ENCODE measurements around the gene NOS1AP. TPM values are rescaled to one million over a fixed set of nuclear protein-coding genes. Genes with fewer than 3 reads are reported as not detected.

NOS1AP gene
- total RNA-seq (2014; rRNA removed; shearing (Covaris generic)): 0.51 and 0.66 TPM in 2 replicates

DNA sequence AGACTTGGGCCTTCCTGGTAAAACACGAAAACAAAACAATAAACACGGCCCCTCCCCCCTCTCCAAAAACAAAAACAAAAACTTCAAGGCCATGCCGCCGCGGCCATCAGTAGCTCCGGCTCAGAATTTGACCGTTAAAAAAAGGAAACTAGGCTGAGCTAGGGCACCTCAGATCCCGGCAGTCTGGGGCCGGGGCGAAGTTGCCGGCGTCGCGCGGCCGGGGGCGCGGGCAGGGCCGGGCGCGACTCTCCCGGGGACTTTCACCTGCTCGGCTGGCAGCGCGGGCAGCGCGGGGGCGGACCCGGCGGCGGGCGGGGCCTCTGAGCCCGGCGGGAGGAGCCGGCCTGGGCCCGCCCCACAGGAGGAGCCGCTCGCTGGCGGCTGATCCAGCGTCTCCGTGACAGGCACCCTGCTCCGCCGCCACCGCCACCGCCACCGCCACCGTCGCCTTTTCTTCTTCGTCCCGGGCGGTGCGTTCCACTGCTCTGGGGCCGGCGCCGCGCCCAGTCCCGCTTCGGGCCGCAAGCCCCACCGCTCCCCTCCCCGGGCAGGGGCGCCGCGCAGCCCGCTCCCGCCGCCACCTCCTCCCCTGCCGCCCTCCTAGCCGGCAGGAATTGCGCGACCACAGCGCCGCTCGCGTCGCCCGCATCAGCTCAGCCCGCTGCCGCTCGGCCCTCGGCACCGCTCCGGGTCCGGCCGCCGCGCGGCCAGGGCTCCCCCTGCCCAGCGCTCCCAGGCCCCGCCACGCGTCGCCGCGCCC lies at the start of gene NOS1AP:
TSS of gene NOS1AP (plus strand) at position 358 of the 760 bp plus-strand sequence. CDS start 487 bp downstream, outside the sequence.
- peak; percentile 59 to 78 for DNase-seq
- no peaks in the 10 kb centered on the region for H3K9me3 ChIP-seq (replicated peaks)
- H3K4me3 ChIP-seq: peak within 1 kb of the TSS; percentile 86
- 0 out of 2 replicates have a peak, but pooled peaks cover 2% of the 10 kb centered on the region for H3K4me1 ChIP-seq
- H3K27ac ChIP-seq: no peak within 1 kb of the TSS
- H3K27me3 ChIP-seq: no peaks in the 10 kb centered on the region
- no peaks in the 10 kb centered on the region for H3K36me3 ChIP-seq

DNA sequence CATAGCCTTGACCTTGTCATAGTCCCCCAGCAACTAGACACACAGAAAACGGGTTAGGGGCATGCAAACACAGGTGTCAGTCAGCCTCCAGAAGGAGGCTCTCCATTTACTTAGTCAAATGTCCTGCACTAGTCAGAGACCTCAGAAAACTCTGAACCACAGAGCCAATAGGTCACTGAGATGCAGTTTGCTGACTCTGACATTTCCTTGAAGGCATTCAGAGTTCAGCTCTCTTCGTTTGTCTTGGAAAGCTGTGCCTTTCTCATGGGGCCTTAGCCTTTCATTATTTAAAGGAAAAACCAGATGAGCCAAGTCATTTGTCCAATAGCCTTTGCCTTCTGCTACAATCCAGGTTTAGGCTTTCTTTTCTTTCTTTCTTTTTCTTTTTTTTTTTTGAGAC lies 49.3 kb upstream of the NOS1AP start:
- H3K27ac ChIP-seq: no peak overlapping the region

DNA sequence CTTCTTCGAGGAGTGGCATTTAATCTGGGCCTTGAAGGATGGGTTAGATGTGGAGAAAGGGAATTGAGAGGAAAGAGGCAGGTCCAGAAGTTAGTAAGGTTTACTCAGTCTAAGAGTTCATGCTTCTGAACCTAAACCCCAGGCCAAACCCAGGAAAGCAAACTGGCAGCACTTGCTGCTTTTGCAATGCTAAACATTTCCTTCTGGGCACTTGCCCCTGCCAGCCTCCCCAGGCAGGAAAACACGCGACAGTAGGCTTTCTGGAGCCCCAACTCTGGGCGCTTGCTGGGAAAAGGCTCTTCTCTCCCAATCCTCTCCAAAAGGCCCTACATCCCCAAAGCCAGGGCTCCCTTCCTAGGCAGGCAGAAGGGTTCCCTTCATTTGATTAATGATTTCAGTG lies 48.4 kb upstream of the NOS1AP start:
- H3K4me1 ChIP-seq: peaks cover 8% of the 10 kb centered on the region; the same call in 1 of the 2 replicates
- peak overlapping the region; percentile 78 for H3K4me3 ChIP-seq

More for the DNA sequence above, 49.3 kb upstream of the NOS1AP start:
- DNase-seq: no peak
- Histone ChIP-seq H3K9me3 (replicated peaks) (no peaks in the 10 kb centered on the region), H3K36me3 (peaks cover 45% of the 10 kb centered on the region), H3K27me3 (no peaks in the 10 kb centered on the region), H3K4me1 (peaks cover 8% of the 10 kb centered on the region; the same call in 1 of the 2 replicates), H3K4me3 (no peak overlapping the region)

DNA sequence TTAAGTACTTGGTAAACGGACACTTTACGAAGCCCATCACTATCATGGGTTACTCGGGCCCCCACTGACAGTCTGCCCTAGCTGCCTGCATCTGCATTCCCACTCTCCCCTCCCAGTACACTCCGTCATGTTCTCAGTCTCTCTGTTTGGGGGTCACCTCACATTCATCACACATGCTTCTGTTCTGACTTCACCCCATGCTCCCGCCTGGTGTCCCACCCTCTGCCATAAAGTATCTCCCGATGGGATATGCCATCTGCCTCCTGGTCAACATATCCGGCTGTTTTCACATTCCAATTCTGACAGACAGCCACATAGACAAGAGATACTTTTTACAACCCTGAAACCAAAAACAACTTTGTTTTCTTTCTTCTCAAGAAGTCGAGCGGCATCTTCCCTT lies 46.9 kb upstream of the NOS1AP start:
- Histone ChIP-seq H3K36me3 (peaks cover 23% of the 10 kb centered on the region), H3K9me3 (replicated peaks) (no peaks in the 10 kb centered on the region), H3K4me3 (peak overlapping the region; percentile 78), H3K4me1 (peaks cover 8% of the 10 kb centered on the region; the same call in 1 of the 2 replicates), H3K27me3 (no peaks in the 10 kb centered on the region), H3K27ac (peak overlapping the region; percentile 75)
- peak; percentile 57 to 60 for DNase-seq

More for the DNA sequence above, 48.4 kb upstream of the NOS1AP start:
- DNase-seq: no peak
- H3K27ac ChIP-seq: peak overlapping the region; percentile 75
- H3K9me3 ChIP-seq (replicated peaks): no peaks in the 10 kb centered on the region
- peaks cover 37% of the 10 kb centered on the region for H3K36me3 ChIP-seq
- H3K27me3 ChIP-seq: no peaks in the 10 kb centered on the region

DNA sequence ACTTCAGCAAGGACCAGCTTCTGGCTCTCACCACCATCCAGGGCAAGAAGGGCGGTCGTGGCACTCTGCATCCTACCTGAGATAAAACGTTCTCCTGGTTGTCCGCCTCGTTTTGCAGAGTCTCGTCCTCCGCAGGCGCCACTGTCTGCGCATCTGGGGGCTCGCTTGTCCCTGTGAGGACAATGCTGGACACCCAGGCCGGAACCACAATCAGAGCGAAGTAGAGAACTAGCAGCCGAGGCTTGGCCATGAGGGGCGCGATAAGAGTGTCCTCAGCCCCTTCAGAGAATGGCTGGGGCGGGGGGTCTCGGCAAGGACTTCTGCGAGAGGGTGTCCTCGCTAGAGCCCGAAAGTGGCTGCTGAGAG lies 46.3 kb upstream of the NOS1AP start:
- Histone ChIP-seq H3K9me3 (replicated peaks) (no peaks in the 10 kb centered on the region), H3K4me3 (peak overlapping the region; percentile 78), H3K36me3 (peaks cover 17% of the 10 kb centered on the region), H3K27me3 (no peaks in the 10 kb centered on the region), H3K4me1 (peaks cover 8% of the 10 kb centered on the region; the same call in 1 of the 2 replicates), H3K27ac (peak overlapping the region; percentile 75)
- DNase-seq: peak in 1 of 2 experiments; percentile 66

DNA sequence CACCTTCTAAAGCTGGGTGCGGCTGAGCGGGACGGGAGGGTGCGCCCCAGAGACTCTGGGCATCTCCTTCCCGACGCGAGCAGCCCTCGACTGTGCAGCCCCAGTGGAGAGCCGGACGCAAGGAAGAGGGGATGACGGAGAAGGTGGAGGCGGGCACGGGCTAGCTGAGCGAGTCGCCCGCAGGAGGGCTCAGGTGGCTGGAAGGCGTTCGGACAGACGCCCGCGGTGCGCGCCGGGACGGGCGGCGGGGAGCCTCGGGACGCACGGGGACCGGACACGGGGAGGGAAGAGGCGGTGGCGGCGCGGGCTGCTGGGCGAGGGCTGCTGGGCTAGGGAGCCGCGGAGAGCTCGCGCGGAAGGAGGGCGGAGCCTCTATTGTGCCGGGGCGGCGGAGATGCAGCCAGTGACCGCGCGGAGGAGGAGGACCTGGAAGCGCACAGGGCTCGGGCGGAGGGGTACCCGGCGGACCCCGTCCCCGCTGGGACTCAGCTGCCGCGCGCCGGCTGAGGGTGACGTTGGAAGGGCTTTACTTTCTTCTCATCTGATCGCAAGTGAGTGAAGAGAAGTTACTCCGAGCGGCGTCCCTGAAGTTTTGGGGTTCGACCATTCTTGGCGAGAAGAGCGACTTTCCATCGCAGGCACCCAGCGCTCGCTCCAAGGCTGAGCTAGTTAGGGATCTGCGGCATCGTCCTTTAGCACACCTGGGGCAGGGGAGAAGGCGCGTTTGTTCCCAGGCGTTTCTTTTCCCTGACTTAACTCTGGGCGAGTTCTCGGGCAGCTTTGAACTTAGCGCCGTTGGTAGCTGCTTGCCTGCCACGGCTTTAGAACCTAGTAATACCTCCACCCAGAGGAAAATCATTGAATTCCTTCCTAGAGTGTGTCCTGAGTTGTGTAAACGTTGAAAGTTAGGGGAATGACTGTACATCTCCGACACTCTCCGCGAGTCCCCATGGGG lies 45.7 kb upstream of the NOS1AP start, which contains the start of gene OLFML2B:
TSS of gene OLFML2B (minus strand) at position 323 of the 955 bp plus-strand sequence. CDS start 439 bp downstream, outside the sequence.
- H3K36me3 ChIP-seq: peaks cover 11% of the 10 kb centered on the region
- peak within 1 kb of the TSS; percentile 78 for H3K4me3 ChIP-seq
- no peaks in the 10 kb centered on the region for H3K9me3 ChIP-seq (replicated peaks)
- DNase-seq: peak; percentile 79 to 83
- H3K27ac ChIP-seq: peak within 1 kb of the TSS; percentile 75
- H3K27me3 ChIP-seq: no peaks in the 10 kb centered on the region
- peaks cover 13% of the 10 kb centered on the region for H3K4me1 ChIP-seq

DNA sequence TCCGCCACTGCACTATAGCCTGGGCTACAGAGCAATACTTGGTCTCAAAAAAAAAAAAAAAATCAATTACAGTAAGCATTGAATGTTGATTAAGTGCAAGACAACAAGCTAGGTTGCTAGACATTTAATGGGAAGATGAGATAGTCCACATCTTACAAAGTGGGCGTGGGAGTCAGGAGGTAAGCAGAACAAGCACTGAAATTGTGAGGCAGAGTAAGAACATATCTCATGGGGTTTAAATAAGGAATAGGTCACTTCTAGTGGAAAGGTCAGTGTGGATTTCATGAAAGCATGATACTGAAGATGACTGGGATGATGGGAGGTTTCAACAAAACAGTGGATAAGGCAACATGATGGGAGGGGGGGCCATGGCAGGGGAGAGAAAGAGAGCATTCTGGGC lies 44.0 kb upstream of the NOS1AP start:
- no peaks in the 10 kb centered on the region for H3K9me3 ChIP-seq (replicated peaks)

DNA sequence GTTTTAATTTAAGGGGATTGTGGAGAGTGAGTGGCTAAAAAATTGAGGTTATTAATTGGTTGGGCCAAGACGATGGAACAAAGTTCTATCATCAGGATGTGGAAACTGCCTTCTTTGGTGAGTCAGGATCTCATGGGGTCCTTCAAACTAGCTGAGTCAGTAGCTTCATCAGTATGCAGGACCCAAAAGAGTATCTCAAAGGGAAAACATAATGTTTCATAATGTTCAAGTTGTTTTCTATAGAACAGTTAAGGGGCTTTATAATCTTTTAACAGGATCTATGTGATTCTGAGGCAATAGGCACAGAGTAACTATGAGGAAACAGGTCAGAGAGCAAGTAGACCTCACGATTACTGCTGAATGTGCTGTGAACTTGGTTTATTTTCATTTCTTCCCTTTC lies 42.6 kb upstream of the NOS1AP start:
- H3K4me1 ChIP-seq: peaks cover 12% of the 10 kb centered on the region
- no peaks in the 10 kb centered on the region for H3K27me3 ChIP-seq
- H3K4me3 ChIP-seq: no peak overlapping the region
- no peaks in the 10 kb centered on the region for H3K36me3 ChIP-seq
- no peak for DNase-seq
- no peak overlapping the region for H3K27ac ChIP-seq
- H3K9me3 ChIP-seq (replicated peaks): no peaks in the 10 kb centered on the region

More for the DNA sequence above, 44.0 kb upstream of the NOS1AP start:
- no peak for DNase-seq
- H3K36me3 ChIP-seq: peaks cover 2% of the 10 kb centered on the region; the same call in 1 of the 2 replicates
- no peak overlapping the region for H3K27ac ChIP-seq
- no peak overlapping the region for H3K4me3 ChIP-seq
- peaks cover 19% of the 10 kb centered on the region for H3K4me1 ChIP-seq
- H3K27me3 ChIP-seq: no peaks in the 10 kb centered on the region

DNA sequence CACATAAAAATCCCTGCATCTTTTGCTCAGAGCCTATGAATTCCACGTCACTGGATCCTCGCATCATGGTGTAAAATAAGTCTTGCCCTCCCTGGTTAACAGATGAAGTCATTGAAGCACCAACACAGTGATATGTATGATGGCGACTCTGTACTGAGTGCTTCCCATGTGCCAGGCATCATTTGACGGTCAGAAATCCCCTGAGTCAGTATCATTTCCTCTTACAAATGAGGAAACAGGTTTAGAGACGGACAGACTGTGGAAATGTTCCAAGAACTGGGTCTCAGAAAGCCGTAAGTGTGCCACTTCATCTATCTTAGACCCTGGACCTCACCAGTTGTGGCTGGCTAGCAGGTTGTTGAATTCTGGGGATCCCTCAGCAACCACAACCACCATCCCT lies 40.8 kb upstream of the NOS1AP start:
- Histone ChIP-seq H3K4me1 (peaks cover 12% of the 10 kb centered on the region), H3K27me3 (no peaks in the 10 kb centered on the region), H3K9me3 (replicated peaks) (no peaks in the 10 kb centered on the region), H3K27ac (no peak overlapping the region), H3K36me3 (no peaks in the 10 kb centered on the region), H3K4me3 (no peak overlapping the region)
- DNase-seq: no peak

DNA sequence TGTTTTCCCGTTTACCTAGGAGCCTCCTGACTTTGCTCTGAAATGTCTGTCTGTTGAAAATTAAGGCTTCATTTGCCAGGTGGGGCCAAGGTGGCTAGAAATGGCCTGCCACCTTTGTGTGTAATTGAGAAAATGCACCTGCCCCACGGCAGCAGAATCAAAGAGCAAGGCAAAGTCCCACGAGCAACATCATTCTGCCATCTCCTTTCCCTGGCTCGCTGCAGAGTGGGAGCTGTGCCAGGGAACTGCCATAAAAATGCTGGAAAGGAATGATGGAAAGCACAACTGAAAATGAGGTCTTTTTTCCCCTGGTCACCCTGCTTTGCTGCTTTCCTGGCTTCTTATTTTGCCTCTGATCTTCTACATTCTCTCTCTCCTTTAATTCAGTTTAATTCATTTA lies 40.3 kb upstream of the NOS1AP start:
- H3K4me3 ChIP-seq: no peak overlapping the region
- no peaks in the 10 kb centered on the region for H3K36me3 ChIP-seq
- no peak for DNase-seq
- H3K4me1 ChIP-seq: peaks cover 15% of the 10 kb centered on the region
- no peaks in the 10 kb centered on the region for H3K9me3 ChIP-seq (replicated peaks)
- H3K27ac ChIP-seq: no peak overlapping the region
- H3K27me3 ChIP-seq: no peaks in the 10 kb centered on the region

DNA sequence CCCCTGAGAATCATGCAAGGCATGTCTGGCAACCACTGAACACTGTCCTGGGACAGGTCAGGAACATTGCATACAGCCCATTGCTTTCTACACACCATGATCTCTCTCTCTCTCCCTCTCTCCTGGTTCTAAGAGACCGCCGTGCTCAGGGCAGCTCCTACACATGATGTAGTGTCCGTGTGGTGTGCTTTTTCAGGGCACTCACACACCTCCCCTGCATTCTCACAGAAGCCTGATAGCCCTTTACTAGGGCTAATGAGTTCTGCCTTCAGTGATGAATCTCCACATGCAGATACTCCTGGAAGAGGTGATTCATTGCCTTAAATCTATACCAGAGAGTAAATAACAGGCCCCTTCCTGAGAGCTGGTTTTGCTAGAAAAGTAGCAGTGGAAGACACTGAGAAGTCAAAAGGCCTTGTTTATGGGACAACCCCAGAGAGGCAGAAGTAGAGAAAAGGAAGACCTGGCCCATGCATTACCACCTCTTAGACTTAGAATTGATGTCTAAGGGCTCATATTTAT lies 38.7 kb upstream of the NOS1AP start:
- Histone ChIP-seq H3K4me1 (peaks cover 23% of the 10 kb centered on the region), H3K9me3 (replicated peaks) (0 out of 2 replicates have a peak, but pooled peaks cover 4% of the 10 kb centered on the region), H3K4me3 (no peak overlapping the region), H3K27ac (no peak overlapping the region), H3K27me3 (no peaks in the 10 kb centered on the region), H3K36me3 (no peaks in the 10 kb centered on the region)
- no peak for DNase-seq

DNA sequence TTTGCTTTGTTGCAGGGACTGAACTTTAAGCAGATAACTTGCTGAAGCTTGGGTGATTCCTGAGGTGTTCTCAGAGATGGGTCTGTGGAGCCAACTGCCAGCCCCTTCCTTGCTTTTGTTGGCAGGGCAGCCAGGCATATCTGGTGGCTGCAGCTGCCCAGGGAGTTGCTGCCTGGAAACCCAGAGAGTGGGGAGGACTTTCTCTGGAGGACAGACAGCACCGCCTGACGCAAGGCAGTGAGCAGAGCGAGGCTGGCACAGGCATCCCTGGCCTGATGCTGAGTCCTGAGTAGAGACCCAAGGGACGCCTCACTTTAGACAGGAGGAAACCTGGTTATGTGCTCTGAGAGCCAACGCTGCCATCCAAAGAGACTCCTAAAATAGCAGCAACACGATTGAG lies 36.1 kb upstream of the NOS1AP start:
- H3K36me3 ChIP-seq: no peaks in the 10 kb centered on the region
- H3K9me3 ChIP-seq (replicated peaks): 0 out of 2 replicates have a peak, but pooled peaks cover 4% of the 10 kb centered on the region
- no peaks in the 10 kb centered on the region for H3K27me3 ChIP-seq
- H3K4me3 ChIP-seq: no peak overlapping the region
- DNase-seq: peak in 1 of 2 experiments; percentile 41
- H3K4me1 ChIP-seq: peaks cover 22% of the 10 kb centered on the region
- H3K27ac ChIP-seq: no peak overlapping the region

DNA sequence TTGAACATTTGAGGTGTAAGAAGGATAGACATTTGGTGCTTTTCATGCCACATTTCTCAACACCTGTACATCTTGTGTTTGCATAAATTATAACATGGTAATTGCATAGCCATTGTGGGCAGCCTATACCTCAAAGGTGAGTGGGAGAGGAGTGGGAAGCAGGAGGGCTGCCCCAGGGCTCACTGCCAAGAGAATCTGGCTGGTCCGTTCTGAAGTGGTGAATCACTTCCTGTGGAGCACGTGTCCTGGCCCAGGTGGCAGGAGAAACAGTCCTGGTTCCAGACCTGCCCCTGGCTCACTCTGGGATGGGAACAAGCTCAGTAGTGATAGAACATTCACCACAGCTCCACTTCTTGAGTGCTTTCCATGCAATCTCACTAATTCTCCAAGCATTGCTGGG lies 34.2 kb upstream of the NOS1AP start:
- no peaks in the 10 kb centered on the region for H3K36me3 ChIP-seq
- 0 out of 2 replicates have a peak, but pooled peaks cover 4% of the 10 kb centered on the region for H3K9me3 ChIP-seq (replicated peaks)
- H3K4me1 ChIP-seq: peaks cover 12% of the 10 kb centered on the region
- no peak overlapping the region for H3K4me3 ChIP-seq
- peak in 1 of 2 experiments; percentile 29 for DNase-seq
- no peaks in the 10 kb centered on the region for H3K27me3 ChIP-seq
- no peak overlapping the region for H3K27ac ChIP-seq

DNA sequence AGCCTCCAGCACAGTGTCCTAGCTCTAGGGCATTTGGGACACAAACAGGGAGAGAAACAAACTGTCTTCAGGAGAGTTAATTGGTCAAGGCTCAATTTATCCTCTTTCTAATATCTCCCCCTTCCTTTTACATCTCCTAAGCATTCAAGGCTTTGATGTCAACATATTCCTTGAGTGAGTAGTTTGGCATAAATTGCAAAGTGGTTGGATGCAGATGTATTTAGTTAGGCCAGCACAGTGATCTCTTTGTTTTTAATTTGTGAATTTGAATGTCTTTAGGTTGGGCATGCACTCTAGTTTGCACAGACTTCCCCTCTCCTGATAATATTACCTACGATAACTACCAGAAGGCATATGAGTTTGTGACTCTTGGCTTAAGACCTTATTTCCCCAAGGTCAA lies 33.3 kb upstream of the NOS1AP start:
- Histone ChIP-seq H3K9me3 (replicated peaks) (0 out of 2 replicates have a peak, but pooled peaks cover 4% of the 10 kb centered on the region), H3K27ac (no peak overlapping the region), H3K36me3 (no peaks in the 10 kb centered on the region), H3K4me1 (peaks cover 12% of the 10 kb centered on the region), H3K27me3 (no peaks in the 10 kb centered on the region), H3K4me3 (no peak overlapping the region)
- DNase-seq: no peak
